Progenitor cell of endocrine pancreas (in vitro differentiated cells): ENCODE results near the gene PSME1. TPM values are rescaled to one million over a fixed set of nuclear protein-coding genes. Genes with fewer than 3 reads are reported as not detected.
A peak's percentile ranks its signal among the peaks of the same experiment; 100 is the strongest.

Experiments
- DNase-seq: peaks from one replicate; pipeline ENCODE4 v3.0.0; 2021; ENCODE audit warnings: low spot score; ENCODE audit not compliant: unreplicated experiment
- H3K27ac Mint-ChIP-seq: 2 replicates; pipeline ENCODE4 v1.8.0; 2021; ENCODE audit warnings: mild to moderate bottlenecking, moderate library complexity, mixed read lengths
- H3K27me3 Mint-ChIP-seq: 2 replicates; pipeline ENCODE4 v1.8.0; 2021; ENCODE audit warnings: mixed read lengths
- H3K36me3 Mint-ChIP-seq: 2 replicates; pipeline ENCODE4 v1.8.0; 2022; ENCODE audit warnings: mixed read lengths; ENCODE audit not compliant: insufficient read depth
- H3K4me1 Mint-ChIP-seq: 2 replicates; pipeline ENCODE4 v1.8.0; 2021; ENCODE audit warnings: low read depth, mixed read lengths
- H3K4me3 Mint-ChIP-seq: 2 replicates; pipeline ENCODE4 v1.8.0; 2021; ENCODE audit warnings: low read depth, mild to moderate bottlenecking, moderate library complexity, mixed read lengths
- H3K9me3 Mint-ChIP-seq: 2 replicates; pipeline ENCODE4 v1.8.0; 2021; ENCODE audit warnings: low read depth, mixed read lengths
- CTCF ChIP-seq: fragments of 200-600 bp; sonication (generic); IDR thresholded peaks from one replicate; pipeline ENCODE4 v1.5.0; 2021; ENCODE audit warnings: antibody characterized with exemption, mild to moderate bottlenecking; ENCODE audit not compliant: unreplicated experiment
- total RNA-seq: library from RNA; stranded (reverse); gene quantifications from 2 replicates; pipeline ENCODE4 v1.2.1, GENCODE V29; 2021

The PSME1 gene
- total RNA-seq, 1 donor from 2014 or later: 103 TPM

- no peak for DNase-seq
- H3K4me3 Mint-ChIP-seq: no peak overlapping the region
- no peaks in the 10 kb centered on the region for H3K9me3 Mint-ChIP-seq
- H3K27ac Mint-ChIP-seq: peak overlapping the region; percentile 88
- H3K27me3 Mint-ChIP-seq: no peaks in the 10 kb centered on the region
- peaks cover 3% of the 10 kb centered on the region for H3K4me1 Mint-ChIP-seq
- TF ChIP-seq CTCF: no peak
- H3K36me3 Mint-ChIP-seq: peaks cover 28% of the 10 kb centered on the region
Observed at GRCh38 chr14:24181371-24182077, 45.5 kb downstream of the PSME1 start.

GRCh38 chr14:24182110-24182882 is 46.3 kb downstream of the PSME1 start:
- peaks cover 26% of the 10 kb centered on the region for H3K36me3 Mint-ChIP-seq
- no peak for DNase-seq

GRCh38 chr14:24183014-24183481 is 47.1 kb downstream of the PSME1 start:
- peak overlapping the region; percentile 56 for H3K27ac Mint-ChIP-seq
- peaks cover 7% of the 10 kb centered on the region for H3K4me1 Mint-ChIP-seq
- H3K4me3 Mint-ChIP-seq: no peak overlapping the region
- H3K9me3 Mint-ChIP-seq: no peaks in the 10 kb centered on the region
- no peak for TF ChIP-seq CTCF
- peaks cover 24% of the 10 kb centered on the region for H3K36me3 Mint-ChIP-seq
- H3K27me3 Mint-ChIP-seq: no peaks in the 10 kb centered on the region
- no peak for DNase-seq

More at GRCh38 chr14:24182110-24182882, 46.3 kb downstream of the PSME1 start:
- no peaks in the 10 kb centered on the region for H3K27me3 Mint-ChIP-seq
- no peaks in the 10 kb centered on the region for H3K9me3 Mint-ChIP-seq
- no peak for TF ChIP-seq CTCF
- peak overlapping the region; percentile 88 for H3K27ac Mint-ChIP-seq
- no peak overlapping the region for H3K4me3 Mint-ChIP-seq
- peaks cover 2% of the 10 kb centered on the region for H3K4me1 Mint-ChIP-seq

GRCh38 chr14:24184104-24184970 is 48.3 kb downstream of the PSME1 start:
- H3K27me3 Mint-ChIP-seq: no peaks in the 10 kb centered on the region
- no peak for TF ChIP-seq CTCF
- peaks cover 13% of the 10 kb centered on the region for H3K4me1 Mint-ChIP-seq
- DNase-seq: no peak
- no peaks in the 10 kb centered on the region for H3K9me3 Mint-ChIP-seq
- no peak overlapping the region for H3K27ac Mint-ChIP-seq
- no peak overlapping the region for H3K4me3 Mint-ChIP-seq
- peaks cover 20% of the 10 kb centered on the region for H3K36me3 Mint-ChIP-seq

GRCh38 chr14:24185026-24185425 is 49.0 kb downstream of the PSME1 start:
- no peak for TF ChIP-seq CTCF
- Mint-ChIP-seq H3K36me3 (peaks cover 15% of the 10 kb centered on the region), H3K27me3 (no peaks in the 10 kb centered on the region), H3K27ac (no peak overlapping the region), H3K4me3 (no peak overlapping the region), H3K4me1 (peaks cover 13% of the 10 kb centered on the region), H3K9me3 (no peaks in the 10 kb centered on the region)
- DNase-seq: no peak
